GM12878 (cell line): ENCODE measurements around the gene RO60. TPM values are rescaled to one million over a fixed set of nuclear protein-coding genes. Genes with fewer than 3 reads are reported as not detected.

Experiments
- ATF7 ChIP-seq: fragments of 450-650 bp; IDR thresholded peaks from 2 replicates; pipeline ENCODE4 v1.6.1; 2016; ENCODE audit warnings: low read depth, mild to moderate bottlenecking
- CBFB ChIP-seq: IDR thresholded peaks from 2 replicates; pipeline ENCODE4 v1.6.1; 2016; ENCODE audit warnings: antibody characterized with exemption, low read depth
- CHD1 ChIP-seq: IDR thresholded peaks from 2 replicates; pipeline ENCODE4 v1.6.1; 2012; ENCODE audit warnings: low read depth, low read length, improper control_type of control experiment
- CHD2 ChIP-seq: IDR thresholded peaks from 2 replicates; pipeline ENCODE4 v1.6.1; 2011; ENCODE audit warnings: low read depth, low read length, improper control_type of control experiment, borderline replicate concordance
- ESRRA ChIP-seq: IDR thresholded peaks from 2 replicates; pipeline ENCODE4 v1.6.1; 2012; ENCODE audit warnings: mild to moderate bottlenecking, low read length, improper control_type of control experiment
- EZH2 ChIP-seq: IDR thresholded peaks from 2 replicates; pipeline ENCODE4 v1.6.1; 2012; ENCODE audit warnings: low read depth, mild to moderate bottlenecking, control low read depth, inconsistent platforms, low read length, borderline replicate concordance; ENCODE audit not compliant: control insufficient read depth
- HDAC2 ChIP-seq: fragments of 200-600 bp; sonication (generic); IDR thresholded peaks from 2 replicates; pipeline ENCODE4 v1.6.1; 2017
- HDAC6 ChIP-seq: fragments of 200-600 bp; sonication (generic); IDR thresholded peaks from one replicate; pipeline ENCODE4 v1.8.0; 2017; ENCODE audit warnings: antibody characterized with exemption; ENCODE audit not compliant: unreplicated experiment
- HDGF ChIP-seq: fragments of 450-650 bp; IDR thresholded peaks from 2 replicates; pipeline ENCODE4 v1.6.1; 2016; ENCODE audit warnings: antibody characterized with exemption
- IRF4 ChIP-seq: IDR thresholded peaks from 2 replicates; pipeline ENCODE4 v1.6.1; 2011; ENCODE audit warnings: low read depth, low read length
- KAT2A ChIP-seq: conservative IDR thresholded peaks from 2 replicates; pipeline ENCODE4 v1.6.1; 2011; ENCODE audit warnings: low read depth, low read length; ENCODE audit not compliant: control insufficient read depth
- KLF5 ChIP-seq: fragments of 450-650 bp; IDR thresholded peaks from 2 replicates; pipeline ENCODE4 v1.6.1; 2014; ENCODE audit warnings: mild to moderate bottlenecking; ENCODE audit not compliant: partially characterized antibody
- MTA2 ChIP-seq: fragments of 450-650 bp; IDR thresholded peaks from 2 replicates; pipeline ENCODE4 v1.6.1; 2016; ENCODE audit warnings: low read depth, mild to moderate bottlenecking, moderate library complexity
- MYC ChIP-seq: IDR thresholded peaks from 2 replicates; pipeline ENCODE4 v1.6.1; 2011; ENCODE audit warnings: mild to moderate bottlenecking, low read length, moderate library complexity, inconsistent platforms; ENCODE audit not compliant: insufficient read depth, insufficient replicate concordance, insufficient read length, severe bottlenecking
- NBN ChIP-seq: fragments of 450-650 bp; IDR thresholded peaks from 2 replicates; pipeline ENCODE4 v1.6.1; 2016
- NR2C2 ChIP-seq: IDR thresholded peaks from 2 replicates; pipeline ENCODE4 v1.6.1; 2011; ENCODE audit warnings: borderline replicate concordance, low read depth; ENCODE audit not compliant: control insufficient read depth, insufficient read length
- PAX5 ChIP-seq: IDR thresholded peaks from 2 replicates; pipeline ENCODE4 v1.6.1; 2011; ENCODE audit warnings: low read depth, low read length, borderline replicate concordance
- RUNX3 ChIP-seq: IDR thresholded peaks from 2 replicates; pipeline ENCODE4 v1.6.1; 2012; ENCODE audit warnings: low read length, inconsistent platforms
- SIX5 ChIP-seq: IDR thresholded peaks from 2 replicates; pipeline ENCODE4 v1.6.1; 2011; ENCODE audit warnings: mild to moderate bottlenecking, low read depth, low read length, moderate library complexity; ENCODE audit not compliant: severe bottlenecking
- SMAD1 ChIP-seq: fragments of 450-650 bp; IDR thresholded peaks from 2 replicates; pipeline ENCODE4 v1.6.1; 2018; ENCODE audit warnings: mild to moderate bottlenecking, low read depth; ENCODE audit not compliant: partially characterized antibody
- STAT3 ChIP-seq: IDR thresholded peaks from 2 replicates; pipeline ENCODE4 v1.6.1; 2011; ENCODE audit warnings: low read depth, low read length, improper control_type of control experiment
- SUPT20H ChIP-seq: IDR thresholded peaks from 2 replicates; pipeline ENCODE4 v1.6.1; 2011; ENCODE audit warnings: low read depth, mild to moderate bottlenecking, low read length, moderate library complexity, borderline replicate concordance; ENCODE audit not compliant: control insufficient read depth
- polyA plus RNA-seq, 11 experiments: library from polyadenylated mRNA; depleted of rRNA in 4 of 11; unstranded in 6 of 11; stranded (reverse) in 5 of 11; fragments of >200 nt; fragmentation: Nextera tagmentation in 4 of 11; fragmentation: Illumina TruSeq in 1 of 11; extraction: Ambion mirVana in 4 of 11; extraction: Trizol in 1 of 11; gene quantifications; 1 replicate in 1 of 11; 2 replicates in 10 of 11; pipeline versions ENCODE4 v1.2.1 to v1.2.3, GENCODE V29; 2011 to 2016; ENCODE audit warnings: inconsistent platforms in 2 of 11, missing spikeins in 2 of 11, low read depth in 1 of 11
- total RNA-seq, 4 experiments: library from RNA; depleted of rRNA in 3 of 4; stranded (reverse); fragments of >200 nt in 3 of 4; fragmentation: Illumina TruSeq in 1 of 4; extraction: Trizol in 1 of 4; gene quantifications; 2 replicates each; pipeline versions ENCODE4 v1.2.1 to v1.2.3, GENCODE V29; 2013 to 2021
- TF ChIP-seq, protein P1 (sequence below): fragments of 450-650 bp; IDR thresholded peaks from 2 replicates; pipeline ENCODE4 v1.6.1; 2016; ENCODE audit warnings: mild to moderate bottlenecking, moderate library complexity, borderline replicate concordance
- TF ChIP-seq, protein P2 (sequence below): fragments of 450-650 bp; formaldehyde crosslinking; IDR thresholded peaks from 2 replicates; pipeline ENCODE4 v1.4.0; 2022; ENCODE audit warnings: mild to moderate bottlenecking, moderate library complexity

The RO60 gene
- total and polyA plus RNA-seq, 10 of the 15 experiments (the other 5 are each of a cell fraction or from before 2014, with no cell fraction given) = 21.1 to 143 (median 83.1) TPM

DNA sequence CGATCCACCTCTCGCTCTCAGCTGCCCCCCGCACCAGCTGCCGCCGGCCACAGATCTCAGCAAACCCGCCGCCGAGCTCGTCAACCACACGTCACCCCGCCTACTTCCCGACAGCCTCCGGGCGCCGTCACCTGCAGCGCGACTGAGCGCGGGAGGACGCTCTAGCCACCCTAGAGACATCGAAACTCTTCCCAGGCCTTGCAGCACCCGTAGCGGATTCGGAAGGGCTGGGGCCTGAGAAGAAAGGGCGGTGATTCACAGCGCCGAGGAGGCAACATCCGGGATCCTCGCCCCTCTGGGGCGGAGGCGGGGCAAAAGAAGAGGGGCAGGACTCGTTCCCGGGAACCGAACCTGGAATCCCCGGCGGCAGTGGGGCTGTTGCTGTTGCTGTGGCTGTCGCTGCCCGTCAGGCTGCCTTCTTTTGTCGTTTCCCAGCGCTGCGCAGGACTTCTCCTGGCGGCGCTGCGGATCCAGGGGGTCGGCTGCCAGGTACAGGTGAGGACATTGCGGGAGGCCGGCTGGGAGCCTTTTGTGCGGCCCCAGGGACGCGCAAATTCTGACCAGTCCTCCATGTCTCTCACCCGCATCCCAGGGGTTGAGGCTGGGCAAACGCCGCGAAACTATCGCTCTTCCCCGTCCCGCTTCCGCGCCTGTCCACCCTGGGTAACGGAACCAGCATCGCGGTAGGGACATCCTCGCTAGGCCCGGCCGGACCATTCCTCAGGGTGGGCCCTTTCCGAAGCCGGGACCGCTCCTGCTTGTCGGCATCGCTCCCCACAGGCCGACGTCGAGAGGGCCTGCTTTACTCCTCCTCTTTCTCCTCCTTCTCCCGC is at the start of gene RO60, which contains the start of gene UCHL5 (continued):
- TF ChIP-seq, protein P1, sequence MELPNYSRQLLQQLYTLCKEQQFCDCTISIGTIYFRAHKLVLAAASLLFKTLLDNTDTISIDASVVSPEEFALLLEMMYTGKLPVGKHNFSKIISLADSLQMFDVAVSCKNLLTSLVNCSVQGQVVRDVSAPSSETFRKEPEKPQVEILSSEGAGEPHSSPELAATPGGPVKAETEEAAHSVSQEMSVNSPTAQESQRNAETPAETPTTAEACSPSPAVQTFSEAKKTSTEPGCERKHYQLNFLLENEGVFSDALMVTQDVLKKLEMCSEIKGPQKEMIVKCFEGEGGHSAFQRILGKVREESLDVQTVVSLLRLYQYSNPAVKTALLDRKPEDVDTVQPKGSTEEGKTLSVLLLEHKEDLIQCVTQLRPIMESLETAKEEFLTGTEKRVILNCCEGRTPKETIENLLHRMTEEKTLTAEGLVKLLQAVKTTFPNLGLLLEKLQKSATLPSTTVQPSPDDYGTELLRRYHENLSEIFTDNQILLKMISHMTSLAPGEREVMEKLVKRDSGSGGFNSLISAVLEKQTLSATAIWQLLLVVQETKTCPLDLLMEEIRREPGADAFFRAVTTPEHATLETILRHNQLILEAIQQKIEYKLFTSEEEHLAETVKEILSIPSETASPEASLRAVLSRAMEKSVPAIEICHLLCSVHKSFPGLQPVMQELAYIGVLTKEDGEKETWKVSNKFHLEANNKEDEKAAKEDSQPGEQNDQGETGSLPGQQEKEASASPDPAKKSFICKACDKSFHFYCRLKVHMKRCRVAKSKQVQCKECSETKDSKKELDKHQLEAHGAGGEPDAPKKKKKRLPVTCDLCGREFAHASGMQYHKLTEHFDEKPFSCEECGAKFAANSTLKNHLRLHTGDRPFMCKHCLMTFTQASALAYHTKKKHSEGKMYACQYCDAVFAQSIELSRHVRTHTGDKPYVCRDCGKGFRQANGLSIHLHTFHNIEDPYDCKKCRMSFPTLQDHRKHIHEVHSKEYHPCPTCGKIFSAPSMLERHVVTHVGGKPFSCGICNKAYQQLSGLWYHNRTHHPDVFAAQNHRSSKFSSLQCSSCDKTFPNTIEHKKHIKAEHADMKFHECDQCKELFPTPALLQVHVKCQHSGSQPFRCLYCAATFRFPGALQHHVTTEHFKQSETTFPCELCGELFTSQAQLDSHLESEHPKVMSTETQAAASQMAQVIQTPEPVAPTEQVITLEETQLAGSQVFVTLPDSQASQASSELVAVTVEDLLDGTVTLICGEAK = peak; percentile 72; the same call in 1 of the 2 replicates
- TF ChIP-seq KLF5 (peak; percentile 22), CHD1 (0 out of 2 replicates have a peak, but pooled peaks have one; percentile 16), SMAD1 (no peak), CBFB (peak; percentile 71; the same call in 1 of the 2 replicates), HDGF (peak; percentile 85; the same call in 1 of the 2 replicates), KAT2A (no peak), RUNX3 (peak; percentile 82), HDAC6 (no peak), EZH2 (no peak), NBN (peak; percentile 97), STAT3 (no peak), ATF7 (peak; percentile 92), CHD2 (peak; percentile 87), SUPT20H (no peak), MTA2 (peak; percentile 9; the same call in 1 of the 2 replicates), IRF4 (peak; percentile 71), ESRRA (no peak), HDAC2 (no peak), MYC (no peak), SIX5 (peak; percentile 43), NR2C2 (no peak), PAX5 (peak; percentile 64; the same call in 1 of the 2 replicates)
- TF ChIP-seq, protein P2, sequence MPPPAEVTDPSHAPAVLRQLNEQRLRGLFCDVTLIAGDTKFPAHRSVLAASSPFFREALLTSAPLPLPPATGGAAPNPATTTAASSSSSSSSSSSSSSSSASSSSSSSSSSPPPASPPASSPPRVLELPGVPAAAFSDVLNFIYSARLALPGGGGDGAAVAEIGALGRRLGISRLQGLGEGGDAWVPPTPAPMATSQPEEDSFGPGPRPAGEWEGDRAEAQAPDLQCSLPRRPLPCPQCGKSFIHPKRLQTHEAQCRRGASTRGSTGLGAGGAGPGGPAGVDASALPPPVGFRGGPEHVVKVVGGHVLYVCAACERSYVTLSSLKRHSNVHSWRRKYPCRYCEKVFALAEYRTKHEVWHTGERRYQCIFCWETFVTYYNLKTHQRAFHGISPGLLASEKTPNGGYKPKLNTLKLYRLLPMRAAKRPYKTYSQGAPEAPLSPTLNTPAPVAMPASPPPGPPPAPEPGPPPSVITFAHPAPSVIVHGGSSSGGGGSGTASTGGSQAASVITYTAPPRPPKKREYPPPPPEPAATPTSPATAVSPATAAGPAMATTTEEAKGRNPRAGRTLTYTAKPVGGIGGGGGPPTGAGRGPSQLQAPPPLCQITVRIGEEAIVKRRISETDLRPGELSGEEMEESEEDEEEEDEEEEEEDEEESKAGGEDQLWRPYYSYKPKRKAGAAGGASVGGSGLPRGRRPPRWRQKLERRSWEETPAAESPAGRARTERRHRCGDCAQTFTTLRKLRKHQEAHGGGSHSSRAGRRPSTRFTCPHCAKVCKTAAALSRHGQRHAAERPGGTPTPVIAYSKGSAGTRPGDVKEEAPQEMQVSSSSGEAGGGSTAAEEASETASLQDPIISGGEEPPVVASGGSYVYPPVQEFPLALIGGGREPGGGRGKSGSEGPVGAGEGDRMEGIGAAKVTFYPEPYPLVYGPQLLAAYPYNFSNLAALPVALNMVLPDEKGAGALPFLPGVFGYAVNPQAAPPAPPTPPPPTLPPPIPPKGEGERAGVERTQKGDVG (CRISPR knock-in tag) = no peak
